ENCODE results near the gene ZNF500.

Gene ZNF500

DNA sequence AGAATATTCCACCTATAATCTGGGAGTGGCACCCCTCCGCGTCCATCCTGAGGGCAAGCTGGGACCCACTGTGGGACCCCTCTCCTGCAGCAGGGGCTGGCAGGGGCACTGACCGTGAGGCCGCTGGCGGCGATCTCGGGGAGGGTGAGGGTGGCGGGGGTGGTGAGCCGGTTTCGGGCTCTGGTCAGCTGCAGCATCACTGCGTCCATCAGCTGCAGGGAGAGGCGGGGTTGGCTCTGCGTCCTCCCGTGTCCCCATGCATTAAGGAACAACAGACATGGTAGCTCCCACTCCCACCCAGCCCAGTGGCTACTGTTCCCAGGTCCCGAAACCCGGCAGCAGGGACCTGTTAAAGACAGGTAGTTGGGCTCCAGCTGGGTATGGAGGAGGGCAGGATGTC, 31.5 kb upstream of the ZNF500 start:
- Histone ChIP-seq H3K9ac (ENCODE audit: low read length) (no peak overlapping the region), H3K9me3 (ENCODE audit: insufficient read depth, low read length) (no peaks in the 10 kb centered on the region), H3K36me3 (ENCODE audit: low read length) (no peaks in the 10 kb centered on the region), H3K4me2 (ENCODE audit: low read depth, low read length, poor library complexity, severe bottlenecking) (no peak overlapping the region), H2AFZ (ENCODE audit: low read depth, low read length, severe bottlenecking) (no peak overlapping the region), H3F3A (ENCODE audit: insufficient read depth) (peaks cover 8% of the 10 kb centered on the region), H4K20me1 (ENCODE audit: low read depth, low read length) (no peaks in the 10 kb centered on the region), H3K27me3 (ENCODE audit: low read length) (no peaks in the 10 kb centered on the region), H3K9me2 (replicated peaks; ENCODE audit: insufficient read depth, low read length) (no peaks in the 10 kb centered on the region), H3K27ac (ENCODE audit: low read depth, low read length) (no peak overlapping the region), H3K4me3 (ENCODE audit: insufficient read depth, low read length, poor library complexity, severe bottlenecking) (no peak overlapping the region), H3K79me2 (ENCODE audit: insufficient read depth, low read length) (no peaks in the 10 kb centered on the region)
- TF ChIP-seq EZH2phosphoT487 (conservative IDR thresholded peaks at IDR 0.05; ENCODE audit: low read length) = no peak
- TF ChIP-seq, protein P1, sequence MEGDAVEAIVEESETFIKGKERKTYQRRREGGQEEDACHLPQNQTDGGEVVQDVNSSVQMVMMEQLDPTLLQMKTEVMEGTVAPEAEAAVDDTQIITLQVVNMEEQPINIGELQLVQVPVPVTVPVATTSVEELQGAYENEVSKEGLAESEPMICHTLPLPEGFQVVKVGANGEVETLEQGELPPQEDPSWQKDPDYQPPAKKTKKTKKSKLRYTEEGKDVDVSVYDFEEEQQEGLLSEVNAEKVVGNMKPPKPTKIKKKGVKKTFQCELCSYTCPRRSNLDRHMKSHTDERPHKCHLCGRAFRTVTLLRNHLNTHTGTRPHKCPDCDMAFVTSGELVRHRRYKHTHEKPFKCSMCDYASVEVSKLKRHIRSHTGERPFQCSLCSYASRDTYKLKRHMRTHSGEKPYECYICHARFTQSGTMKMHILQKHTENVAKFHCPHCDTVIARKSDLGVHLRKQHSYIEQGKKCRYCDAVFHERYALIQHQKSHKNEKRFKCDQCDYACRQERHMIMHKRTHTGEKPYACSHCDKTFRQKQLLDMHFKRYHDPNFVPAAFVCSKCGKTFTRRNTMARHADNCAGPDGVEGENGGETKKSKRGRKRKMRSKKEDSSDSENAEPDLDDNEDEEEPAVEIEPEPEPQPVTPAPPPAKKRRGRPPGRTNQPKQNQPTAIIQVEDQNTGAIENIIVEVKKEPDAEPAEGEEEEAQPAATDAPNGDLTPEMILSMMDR (IDR thresholded peaks at IDR 0.05; ENCODE audit: insufficient read depth, low read length, poor library complexity, severe bottlenecking) = no peak

DNA sequence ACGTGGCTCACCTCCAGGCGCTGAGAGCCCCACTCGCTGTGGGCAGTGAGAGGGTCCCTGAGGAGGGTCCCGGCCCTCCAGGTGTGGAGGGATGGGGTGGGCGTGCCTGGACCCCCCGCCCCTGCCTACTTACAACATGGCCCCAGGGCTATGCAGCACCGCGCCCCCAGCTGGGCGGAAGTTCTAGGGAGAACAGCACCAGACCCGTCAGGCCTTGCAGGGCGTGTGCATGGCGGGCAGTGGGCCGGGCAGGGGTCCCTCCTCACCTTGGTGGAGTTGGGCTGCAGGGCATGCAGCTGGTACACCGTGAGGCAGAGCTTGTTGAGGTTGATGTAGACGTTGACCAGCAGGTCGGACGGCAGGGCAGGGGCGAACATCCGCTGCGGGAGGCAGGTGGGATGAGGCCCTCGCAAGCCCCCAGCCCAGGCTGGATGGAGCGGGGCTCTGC, 30.9 kb upstream of the ZNF500 start:
- TF ChIP-seq, protein P1 (IDR thresholded peaks at IDR 0.05; ENCODE audit: insufficient read depth, low read length, poor library complexity, severe bottlenecking) = no peak
- no peak for TF ChIP-seq EZH2phosphoT487 (conservative IDR thresholded peaks at IDR 0.05; ENCODE audit: low read length)
- no peak overlapping the region for H2AFZ ChIP-seq (ENCODE audit: low read depth, low read length, severe bottlenecking)
- H4K20me1 ChIP-seq (ENCODE audit: low read depth, low read length) = no peaks in the 10 kb centered on the region
- no peaks in the 10 kb centered on the region for H3K36me3 ChIP-seq (ENCODE audit: low read length)
- H3K27me3 ChIP-seq (ENCODE audit: low read length) = no peaks in the 10 kb centered on the region
- H3K9me2 ChIP-seq (replicated peaks; ENCODE audit: insufficient read depth, low read length) = no peaks in the 10 kb centered on the region
- no peak overlapping the region for H3K4me3 ChIP-seq (ENCODE audit: insufficient read depth, low read length, poor library complexity, severe bottlenecking)
- H3K27ac ChIP-seq (ENCODE audit: low read depth, low read length) = no peak overlapping the region
- no peaks in the 10 kb centered on the region for H3K9me3 ChIP-seq (ENCODE audit: insufficient read depth, low read length)
- H3K4me2 ChIP-seq (ENCODE audit: low read depth, low read length, poor library complexity, severe bottlenecking) = no peak overlapping the region
- H3F3A ChIP-seq (ENCODE audit: insufficient read depth) = 0 out of 2 replicates have a peak, but pooled peaks cover 2% of the 10 kb centered on the region
- no peaks in the 10 kb centered on the region for H3K79me2 ChIP-seq (ENCODE audit: insufficient read depth, low read length)
- no peak overlapping the region for H3K9ac ChIP-seq (ENCODE audit: low read length)

DNA sequence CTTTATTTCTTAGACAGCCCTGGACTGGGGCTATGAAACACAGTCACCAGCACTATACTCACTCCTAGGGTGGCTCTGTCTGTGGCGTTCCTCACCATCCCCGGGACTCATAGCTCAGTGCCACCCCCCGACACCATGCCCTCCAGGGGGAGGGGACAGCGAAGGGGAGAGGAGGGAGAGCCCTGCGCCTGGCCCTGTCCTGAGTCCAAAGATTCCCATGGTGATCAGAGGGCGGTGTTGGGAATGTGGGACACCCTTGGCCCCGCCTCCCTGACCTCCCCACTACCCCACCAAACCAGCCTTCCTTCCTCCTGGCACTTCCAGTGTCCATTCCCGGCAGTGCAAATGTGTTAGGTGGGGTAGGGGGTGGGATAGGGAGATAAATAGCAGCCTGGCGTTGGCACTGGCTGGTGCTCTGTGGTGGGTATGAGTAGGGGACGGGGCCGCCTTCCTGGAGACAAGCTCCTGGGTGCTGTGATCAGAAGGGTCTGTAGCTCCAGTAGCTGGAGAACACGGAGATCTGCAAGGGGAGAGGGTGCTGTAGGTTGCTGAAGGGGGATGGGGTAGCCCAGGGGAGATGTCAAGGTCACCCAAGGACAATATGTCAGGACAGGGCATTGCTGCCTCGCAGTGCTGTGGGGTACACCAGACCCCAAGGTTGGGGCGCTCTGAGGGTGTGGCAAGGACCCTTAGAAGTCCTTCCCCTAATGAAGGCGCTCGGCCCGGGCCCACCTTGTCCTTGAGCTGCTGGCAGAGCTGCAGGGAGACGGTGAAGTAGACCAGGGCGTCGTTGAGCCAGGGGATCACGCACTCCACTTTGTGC, 30.2 kb upstream of the ZNF500 start:
- no peaks in the 10 kb centered on the region for H3K36me3 ChIP-seq (ENCODE audit: low read length)
- no peak overlapping the region for H3K27ac ChIP-seq (ENCODE audit: low read depth, low read length)
- no peaks in the 10 kb centered on the region for H3K27me3 ChIP-seq (ENCODE audit: low read length)
- no peak overlapping the region for H3K4me2 ChIP-seq (ENCODE audit: low read depth, low read length, poor library complexity, severe bottlenecking)
- H3F3A ChIP-seq (ENCODE audit: insufficient read depth) = 0 out of 2 replicates have a peak, but pooled peaks cover 2% of the 10 kb centered on the region
- no peaks in the 10 kb centered on the region for H4K20me1 ChIP-seq (ENCODE audit: low read depth, low read length)
- no peak for TF ChIP-seq EZH2phosphoT487 (conservative IDR thresholded peaks at IDR 0.05; ENCODE audit: low read length)
- TF ChIP-seq, protein P1 (IDR thresholded peaks at IDR 0.05; ENCODE audit: insufficient read depth, low read length, poor library complexity, severe bottlenecking) = no peak
- H3K9me3 ChIP-seq (ENCODE audit: insufficient read depth, low read length) = no peaks in the 10 kb centered on the region
- H2AFZ ChIP-seq (ENCODE audit: low read depth, low read length, severe bottlenecking) = no peak overlapping the region
- H3K79me2 ChIP-seq (ENCODE audit: insufficient read depth, low read length) = no peaks in the 10 kb centered on the region
- H3K9me2 ChIP-seq (replicated peaks; ENCODE audit: insufficient read depth, low read length) = no peaks in the 10 kb centered on the region
- no peak overlapping the region for H3K4me3 ChIP-seq (ENCODE audit: insufficient read depth, low read length, poor library complexity, severe bottlenecking)
- no peak overlapping the region for H3K9ac ChIP-seq (ENCODE audit: low read length)

Measured in SU-DHL-6 (cell line).